Colon (tissue), 2 donors: ENCODE data around the gene KRTAP1-5.
"Not testable (repeated sequence)": the region's sequence is repeated elsewhere in the genome, so short reads cannot be mapped to it uniquely, and the experiment has no call there.

Source experiments
- FAIRE-seq: peaks from 2 replicates; lab custom pipeline; 2012; peaks lifted over from hg19 to GRCh38; lab: Jason Lieb, UNC
- donor health status: control.
- donor health status: control.

KRTAP1-5 gene

DNA sequence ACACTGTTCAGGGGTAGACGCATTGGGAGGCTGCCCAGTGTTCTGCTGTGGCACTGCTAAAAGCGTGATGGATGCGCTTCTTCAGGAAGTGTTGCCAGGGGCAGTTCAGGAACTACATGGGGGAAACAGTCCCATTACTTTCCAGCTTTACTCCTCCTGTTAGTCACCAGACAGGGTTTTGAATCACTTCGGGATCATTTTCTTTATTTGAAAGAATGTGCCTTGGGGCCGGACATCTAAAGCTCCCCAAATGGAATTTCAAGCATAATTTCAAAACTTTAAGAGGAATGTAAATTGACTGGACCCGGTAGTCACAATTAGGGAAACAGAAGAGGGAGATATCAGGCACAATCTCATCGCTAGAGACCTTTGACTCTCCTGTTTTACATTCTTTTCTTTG, 21.4 kb upstream of the KRTAP1-5 start:
- FAIRE-seq: no peak

GRCh38 chr17:41046735-41047465, 19.9 kb upstream of the KRTAP1-5 start, which contains the start of gene KRTAP2-1:
Gene KRTAP2-1, minus strand, starts transcription at chr17:41047316. Its CDS starts 49 bp downstream, at chr17:41047267.
- not testable (repeated sequence) for FAIRE-seq

DNA sequence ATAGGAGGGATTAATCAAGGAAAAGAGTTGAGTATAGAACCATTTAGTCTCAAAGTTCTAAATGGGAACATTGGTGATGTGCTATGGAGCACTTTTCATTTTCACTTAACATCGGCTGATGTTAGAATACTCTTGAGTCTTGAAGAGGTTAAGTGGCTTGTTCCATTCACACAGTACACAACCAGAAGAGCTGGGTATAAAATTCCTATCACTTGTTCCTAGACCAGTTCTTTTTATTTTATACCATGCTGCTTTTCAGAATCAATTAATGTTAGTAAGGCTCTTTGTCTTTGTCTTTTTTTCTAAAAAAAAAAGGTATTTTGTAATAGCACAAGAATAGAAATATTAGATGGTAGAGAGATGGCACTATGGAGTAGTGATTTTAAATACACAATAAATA, 15.9 kb upstream of the KRTAP1-5 start:
- no peak for FAIRE-seq

GRCh38 chr17:41040783-41041571, 14.0 kb upstream of the KRTAP1-5 start, which contains the start of gene KRTAP1-1:
Gene KRTAP1-1, minus strand, starts transcription at chr17:41041450. Its CDS starts 53 bp downstream, at chr17:41041397.
- not testable (repeated sequence) for FAIRE-seq

DNA sequence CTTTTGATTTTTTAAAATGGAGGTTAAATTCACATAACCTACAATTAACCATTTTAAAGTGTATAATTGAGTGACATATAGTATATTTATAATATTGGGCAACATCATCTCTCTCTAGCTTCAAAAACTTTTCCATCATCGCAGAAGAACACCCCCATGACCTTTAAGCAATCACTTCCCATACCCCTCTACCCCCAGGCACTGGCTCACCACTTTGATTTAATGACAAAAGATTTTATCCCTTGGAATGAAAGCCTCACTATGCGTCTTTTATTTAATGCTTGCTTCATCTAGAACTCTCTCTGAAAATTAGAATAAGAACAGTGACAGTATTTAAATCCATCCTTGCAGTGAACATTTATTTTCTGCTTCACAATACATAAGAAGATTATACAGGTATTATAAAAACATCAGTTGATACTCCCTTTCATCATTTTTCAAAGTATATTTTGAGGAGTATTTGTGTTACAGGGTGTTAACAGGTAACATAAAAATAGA, 10.9 kb upstream of the KRTAP1-5 start:
- no peak for FAIRE-seq

DNA sequence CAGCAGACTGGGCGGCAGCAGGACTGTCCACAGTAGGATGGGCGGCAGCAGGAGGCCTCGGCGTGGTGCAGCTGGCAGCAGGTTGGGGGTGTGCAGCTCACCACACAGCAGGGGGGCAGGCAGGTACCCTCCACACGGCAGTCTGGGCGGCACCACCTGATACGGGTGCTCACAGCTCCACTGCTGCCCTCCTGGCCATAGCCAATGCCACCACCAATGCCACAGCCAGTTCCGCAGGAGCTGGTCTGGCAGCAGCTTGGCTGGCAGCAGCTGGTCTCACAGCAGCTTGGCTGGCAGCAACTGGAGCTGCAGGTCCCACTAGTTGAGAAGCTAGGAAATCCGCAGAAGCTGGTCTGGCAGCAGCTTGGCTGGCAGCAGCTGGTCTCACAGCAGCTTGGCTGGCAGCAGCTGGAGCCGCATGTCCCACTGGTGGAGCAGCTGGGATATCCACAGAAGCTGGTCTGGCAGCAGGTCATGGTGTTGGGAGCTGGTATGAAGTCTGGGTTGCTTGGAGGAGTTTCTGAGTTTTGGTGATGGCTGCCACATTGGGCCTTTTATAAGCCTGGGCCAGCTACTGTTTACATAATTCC, 7.4 kb upstream of the KRTAP1-5 start, which contains the start of gene KRTAP1-3:
TSS of gene KRTAP1-3 (minus strand) at position 529 of the 590 bp plus-strand sequence. CDS start at position 476, 53 bp downstream.
- not testable (repeated sequence) for FAIRE-seq

- FAIRE-seq: no peak
Observed at GRCh38 chr17:41029633-41030245, 2.7 kb upstream of the KRTAP1-5 start, which contains the start of gene KRTAP1-4. Gene KRTAP1-4, minus strand, starts transcription at chr17:41030195. Its CDS starts 117 bp downstream, at chr17:41030078.

DNA sequence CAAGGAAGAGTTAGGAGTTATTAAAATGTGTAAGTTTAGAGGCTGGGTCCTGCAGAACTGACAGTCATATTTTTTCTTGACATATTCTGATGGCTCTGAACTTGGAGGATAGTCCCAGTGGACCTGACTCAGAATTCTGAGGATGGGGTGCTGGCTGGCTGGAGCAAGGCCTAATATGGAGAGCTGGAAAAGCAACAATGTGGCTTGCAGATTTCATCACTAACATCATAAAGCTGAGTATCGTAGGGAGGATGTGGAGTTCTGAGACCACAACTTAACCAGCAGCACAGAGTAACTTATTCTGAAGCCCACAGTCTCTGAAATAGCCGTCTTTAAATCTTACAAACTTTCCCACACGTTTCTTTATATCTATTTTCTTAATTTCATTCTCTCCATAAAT, 2.3 kb downstream of the KRTAP1-5 start:
- FAIRE-seq: no peak

DNA sequence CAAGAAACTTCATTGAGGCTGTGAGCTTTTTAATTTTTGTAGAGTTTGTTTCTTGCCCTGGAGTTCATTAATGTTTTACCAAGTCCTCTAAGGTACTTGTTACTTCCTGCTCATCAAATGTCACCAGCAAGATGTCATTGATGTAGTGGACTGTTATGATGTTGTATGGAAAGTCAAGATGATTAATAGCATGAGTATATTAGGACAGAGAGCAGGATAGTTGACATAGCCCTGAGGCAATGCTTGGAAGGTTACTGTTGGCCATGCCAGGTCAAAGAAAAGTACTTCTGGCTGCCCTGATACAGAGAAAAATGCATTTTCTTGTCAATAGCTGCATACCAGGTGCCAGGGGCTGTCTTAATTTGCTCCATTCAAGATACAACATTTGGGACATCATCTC, 6.7 kb downstream of the KRTAP1-5 start:
- FAIRE-seq: no peak

DNA sequence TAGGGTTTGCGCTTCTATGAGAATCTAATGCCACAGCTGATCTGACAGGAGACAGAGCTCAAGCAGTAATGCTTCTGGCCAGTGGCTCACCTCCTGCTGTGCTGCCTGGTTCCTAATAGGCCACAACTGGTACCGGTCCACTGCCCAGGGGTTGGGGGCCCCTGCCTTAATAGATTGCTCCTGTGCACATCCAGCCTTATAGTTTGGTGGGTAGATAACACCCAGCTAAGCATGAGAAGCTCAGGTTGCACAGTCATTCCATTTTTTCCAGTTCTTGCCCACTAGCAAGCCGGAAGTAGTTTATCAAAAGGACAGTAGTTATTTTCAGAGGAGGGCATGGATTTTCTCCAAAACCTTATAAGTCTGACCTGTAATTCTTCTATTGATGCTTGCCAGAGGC, 7.6 kb downstream of the KRTAP1-5 start:
- no peak for FAIRE-seq

DNA sequence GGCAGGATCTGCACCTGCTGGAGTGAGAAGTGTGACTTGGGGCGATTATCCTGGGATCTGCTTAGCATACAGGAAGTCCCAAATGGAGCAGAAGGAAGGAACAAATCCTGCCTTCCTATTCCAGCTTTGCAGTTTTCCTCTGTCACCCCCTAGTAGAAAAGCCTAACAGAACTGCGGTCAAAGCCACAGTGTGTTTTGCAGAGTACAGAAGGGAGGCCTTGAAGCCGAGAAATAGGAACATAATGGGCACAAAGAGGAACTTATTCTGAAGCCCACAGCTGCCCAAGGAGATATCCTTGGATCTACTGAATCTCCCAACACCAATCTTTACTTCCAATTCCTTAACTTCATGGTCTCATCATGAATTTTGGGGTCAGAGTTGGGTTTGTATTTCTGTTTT, 8.5 kb downstream of the KRTAP1-5 start:
- FAIRE-seq: no peak

GRCh38 chr17:41016578-41017215, 10.3 kb downstream of the KRTAP1-5 start:
- FAIRE-seq: no peak

GRCh38 chr17:41015454-41015853, 11.6 kb downstream of the KRTAP1-5 start:
- no peak for FAIRE-seq

DNA sequence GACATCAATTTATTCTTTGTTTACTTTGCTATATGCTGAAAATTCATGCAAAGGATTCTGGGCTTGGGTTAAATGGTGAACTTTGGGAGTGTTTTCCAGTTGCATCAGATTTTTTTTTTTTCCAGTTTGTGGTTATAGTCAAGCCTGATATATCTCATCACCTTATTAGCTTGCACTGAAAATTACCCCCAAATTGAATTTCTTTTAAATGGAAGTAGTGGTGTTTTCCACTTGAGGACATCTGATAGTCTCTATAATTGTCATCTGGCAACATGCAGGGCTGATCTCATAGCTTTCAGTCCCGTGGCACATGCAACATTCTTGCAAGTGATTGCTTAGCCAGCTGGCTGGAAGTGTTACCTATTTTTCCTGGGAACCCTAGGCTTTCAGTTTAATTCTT, 13.4 kb downstream of the KRTAP1-5 start:
- no peak for FAIRE-seq

DNA sequence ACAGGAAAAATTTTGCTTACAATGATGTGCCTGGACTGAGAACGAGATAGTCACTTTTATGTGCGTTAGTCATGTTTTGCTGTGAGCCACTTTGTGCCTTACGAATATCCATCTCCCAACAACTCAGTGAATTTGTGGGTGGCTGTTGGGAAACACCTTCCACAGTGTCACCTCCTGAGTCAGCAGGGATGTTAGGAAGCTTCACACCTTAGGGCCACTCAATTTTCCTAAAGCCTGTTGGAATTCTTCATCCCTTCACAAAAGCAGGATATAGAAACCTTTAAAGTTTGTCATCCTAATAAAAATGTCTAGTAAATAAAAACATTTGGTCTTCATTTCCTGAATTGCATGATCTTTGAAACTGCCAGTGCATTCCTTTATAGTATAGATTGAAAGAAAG, 13.8 kb downstream of the KRTAP1-5 start:
- no peak for FAIRE-seq

GRCh38 chr17:41012326-41013120, 14.5 kb downstream of the KRTAP1-5 start:
- no peak for FAIRE-seq

DNA sequence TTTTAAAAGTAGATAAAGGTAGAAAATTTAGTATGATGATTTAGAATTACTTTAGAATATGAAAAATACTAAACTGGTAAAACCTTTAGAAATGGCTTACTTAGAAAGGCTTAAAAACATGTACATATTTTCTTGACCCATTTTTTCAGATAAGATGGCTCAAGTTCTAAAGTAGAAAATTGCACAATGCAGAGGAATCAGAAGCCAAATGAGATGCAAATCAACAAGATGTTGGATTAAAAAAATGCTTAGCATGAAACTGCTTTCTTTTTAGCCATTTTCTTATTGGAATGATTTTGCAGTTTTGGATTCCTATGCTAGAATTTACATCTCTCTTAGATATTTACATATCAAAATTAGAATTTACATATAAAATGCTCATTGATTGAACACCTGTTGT, 16.6 kb downstream of the KRTAP1-5 start:
- no peak for FAIRE-seq

GRCh38 chr17:41009936-41010335, 17.1 kb downstream of the KRTAP1-5 start:
- no peak for FAIRE-seq

GRCh38 chr17:41009301-41009760, 17.7 kb downstream of the KRTAP1-5 start:
- FAIRE-seq: no peak

DNA sequence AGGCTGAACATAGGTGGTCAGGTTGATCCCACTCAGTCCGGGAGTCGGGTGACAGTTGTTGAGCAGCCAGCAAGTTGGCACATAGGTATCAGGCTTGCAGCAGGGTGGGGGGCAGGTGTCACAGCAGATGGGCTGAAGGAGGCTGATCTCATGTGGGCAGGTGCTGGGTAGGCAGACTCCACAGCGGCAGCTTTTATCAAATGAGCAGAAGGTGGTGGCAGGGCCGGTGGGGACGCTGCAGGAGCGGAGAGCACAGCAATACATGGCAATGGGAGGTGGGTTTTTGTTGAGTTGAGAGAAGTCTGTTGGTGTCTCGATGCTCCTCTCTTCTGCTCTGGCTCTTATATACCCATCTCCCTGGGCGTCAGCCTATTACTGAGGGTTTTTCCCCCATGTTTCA, 18.2 kb downstream of the KRTAP1-5 start, which contains the start of gene KRTAP3-1:
TSS of gene KRTAP3-1 (minus strand) at position 318 of the 400 bp plus-strand sequence. CDS start at position 264, 54 bp downstream.
- no peak for FAIRE-seq
